LNCaP clone FGC (cell line): Measurements from ENCODE around the gene SUSD6.

Experiments used
- DNase-seq: peaks from one replicate; pipeline ENCODE4 v3.0.0-alpha.2; 2011; ENCODE audit warnings: low read depth
- H3K4me3 ChIP-seq: 2 replicates; pipeline ENCODE4 v1.5.1; 2011; ENCODE audit warnings: mild to moderate bottlenecking, low read depth, low read length, control low read depth
- TF ChIP-seq, protein P1 (sequence below): IDR thresholded peaks from 2 replicates; pipeline ENCODE4 v1.5.1; 2012; ENCODE audit warnings: mild to moderate bottlenecking; ENCODE audit not compliant: control insufficient read depth, insufficient read depth; ENCODE audit errors: extremely low read depth

Gene SUSD6, protein sequence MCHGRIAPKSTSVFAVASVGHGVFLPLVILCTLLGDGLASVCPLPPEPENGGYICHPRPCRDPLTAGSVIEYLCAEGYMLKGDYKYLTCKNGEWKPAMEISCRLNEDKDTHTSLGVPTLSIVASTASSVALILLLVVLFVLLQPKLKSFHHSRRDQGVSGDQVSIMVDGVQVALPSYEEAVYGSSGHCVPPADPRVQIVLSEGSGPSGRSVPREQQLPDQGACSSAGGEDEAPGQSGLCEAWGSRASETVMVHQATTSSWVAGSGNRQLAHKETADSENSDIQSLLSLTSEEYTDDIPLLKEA

DNA sequence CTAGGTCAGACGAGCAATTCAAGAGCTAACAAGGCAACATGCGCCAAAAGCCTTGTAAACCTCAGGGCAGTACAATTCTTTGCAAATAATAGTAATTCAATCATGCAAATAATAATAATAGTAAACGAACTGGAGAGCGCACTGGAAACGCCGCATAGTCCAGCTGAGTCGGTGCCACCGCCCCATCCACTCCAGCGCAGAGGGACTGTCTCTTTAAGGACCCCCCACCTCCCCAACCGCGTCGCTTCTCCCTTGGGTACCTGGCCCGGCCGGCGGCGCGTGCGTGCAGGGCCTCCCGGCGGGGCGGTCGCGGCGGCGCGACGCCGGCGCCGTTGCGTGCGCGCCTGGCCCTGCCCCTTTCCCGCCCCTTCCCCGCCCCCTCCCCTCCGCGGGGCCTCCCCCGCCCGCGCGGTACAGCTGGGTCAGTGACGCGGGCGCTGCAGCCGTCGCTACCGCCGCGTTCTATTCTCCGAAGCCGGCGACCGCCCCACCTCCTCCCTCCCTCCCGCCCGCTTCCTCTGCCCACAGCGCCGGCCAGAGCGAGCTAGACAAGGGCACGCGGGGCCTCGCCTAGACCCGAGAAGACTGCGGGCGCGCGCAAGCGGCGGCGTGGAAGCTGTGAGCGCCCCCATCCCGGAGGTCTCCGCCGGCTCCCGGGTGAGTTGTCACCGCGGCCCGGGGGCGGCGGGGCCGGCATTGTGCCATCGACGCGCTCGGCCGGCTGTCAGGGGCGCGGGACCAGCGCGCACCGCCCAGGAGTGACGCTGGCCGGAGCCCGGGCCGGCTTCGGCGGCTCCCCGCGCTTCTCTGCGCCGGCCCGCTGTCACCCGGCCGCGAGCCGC, at the start of gene SUSD6:
TSS of gene SUSD6 (plus strand) at position 425 of the 842 bp plus-strand sequence. CDS start 46,997 bp downstream, outside the sequence.
- peak within 1 kb of the TSS; percentile 80 for H3K4me3 ChIP-seq
- TF ChIP-seq, protein P1, sequence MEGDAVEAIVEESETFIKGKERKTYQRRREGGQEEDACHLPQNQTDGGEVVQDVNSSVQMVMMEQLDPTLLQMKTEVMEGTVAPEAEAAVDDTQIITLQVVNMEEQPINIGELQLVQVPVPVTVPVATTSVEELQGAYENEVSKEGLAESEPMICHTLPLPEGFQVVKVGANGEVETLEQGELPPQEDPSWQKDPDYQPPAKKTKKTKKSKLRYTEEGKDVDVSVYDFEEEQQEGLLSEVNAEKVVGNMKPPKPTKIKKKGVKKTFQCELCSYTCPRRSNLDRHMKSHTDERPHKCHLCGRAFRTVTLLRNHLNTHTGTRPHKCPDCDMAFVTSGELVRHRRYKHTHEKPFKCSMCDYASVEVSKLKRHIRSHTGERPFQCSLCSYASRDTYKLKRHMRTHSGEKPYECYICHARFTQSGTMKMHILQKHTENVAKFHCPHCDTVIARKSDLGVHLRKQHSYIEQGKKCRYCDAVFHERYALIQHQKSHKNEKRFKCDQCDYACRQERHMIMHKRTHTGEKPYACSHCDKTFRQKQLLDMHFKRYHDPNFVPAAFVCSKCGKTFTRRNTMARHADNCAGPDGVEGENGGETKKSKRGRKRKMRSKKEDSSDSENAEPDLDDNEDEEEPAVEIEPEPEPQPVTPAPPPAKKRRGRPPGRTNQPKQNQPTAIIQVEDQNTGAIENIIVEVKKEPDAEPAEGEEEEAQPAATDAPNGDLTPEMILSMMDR, result no peak
- peak; percentile 65 for DNase-seq

DNA sequence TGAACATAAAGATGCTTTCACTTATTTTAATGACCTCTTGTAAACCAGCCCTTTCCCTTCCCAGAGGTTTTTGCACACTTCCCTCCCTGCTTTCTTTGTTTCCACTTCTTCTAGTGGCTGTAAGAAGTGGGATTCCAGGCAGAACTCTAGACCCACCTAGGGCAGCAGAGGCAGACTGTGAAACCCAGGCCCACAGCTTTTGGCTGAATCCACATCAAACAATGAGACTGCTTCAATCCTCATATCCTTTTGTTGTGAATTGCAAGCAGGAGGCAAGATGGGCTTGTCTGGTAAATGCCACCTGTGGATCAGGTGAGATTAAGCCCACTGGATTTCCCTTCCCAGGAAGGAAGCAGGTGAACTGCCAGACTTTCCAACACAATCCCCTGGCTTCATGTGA, 49.5 kb upstream of the SUSD6 start:
- no peak overlapping the region for H3K4me3 ChIP-seq
- no peak for DNase-seq
- TF ChIP-seq, protein P1, result no peak

DNA sequence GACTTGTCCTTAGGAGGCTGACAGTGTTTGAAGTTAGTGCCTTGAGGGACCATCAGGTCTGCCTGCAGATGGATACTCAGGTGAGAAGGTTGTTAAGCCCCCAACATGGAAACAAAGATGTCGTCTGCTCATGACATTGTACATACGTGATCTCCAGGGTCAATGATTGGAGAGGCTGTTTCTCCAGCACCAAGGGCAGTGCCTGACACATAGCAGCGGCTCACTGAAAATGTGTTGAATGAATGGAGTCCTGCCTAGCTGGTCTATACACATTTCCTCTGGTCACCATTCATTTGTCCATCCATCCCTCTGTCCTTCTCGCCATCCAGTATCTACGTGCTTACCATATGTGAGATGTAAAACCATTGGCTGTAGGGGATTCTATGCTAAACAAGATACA, 43.8 kb upstream of the SUSD6 start:
- TF ChIP-seq, protein P1, result no peak
- no peak for DNase-seq
- H3K4me3 ChIP-seq, result no peak overlapping the region

DNA sequence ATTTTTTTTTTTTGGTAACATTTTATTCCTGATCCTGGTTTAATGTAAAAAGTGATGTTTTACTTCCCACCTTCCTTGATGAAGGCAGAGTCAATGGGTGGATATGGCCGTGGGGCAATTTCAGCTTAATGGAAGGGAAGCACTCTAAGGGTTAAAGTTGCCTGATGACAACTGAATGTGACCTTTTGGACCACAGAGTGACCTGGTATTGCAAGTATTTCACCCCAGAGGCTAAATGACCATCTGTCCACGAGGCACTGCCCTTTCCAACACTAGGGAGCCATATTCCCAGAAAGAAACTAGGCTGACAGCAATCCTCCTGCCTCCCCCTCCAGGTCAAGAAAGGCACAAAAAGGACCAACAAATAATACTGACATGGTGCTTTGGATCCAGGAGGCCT, 41.5 kb upstream of the SUSD6 start:
- TF ChIP-seq, protein P1, result no peak
- DNase-seq, result no peak
- no peak overlapping the region for H3K4me3 ChIP-seq

DNA sequence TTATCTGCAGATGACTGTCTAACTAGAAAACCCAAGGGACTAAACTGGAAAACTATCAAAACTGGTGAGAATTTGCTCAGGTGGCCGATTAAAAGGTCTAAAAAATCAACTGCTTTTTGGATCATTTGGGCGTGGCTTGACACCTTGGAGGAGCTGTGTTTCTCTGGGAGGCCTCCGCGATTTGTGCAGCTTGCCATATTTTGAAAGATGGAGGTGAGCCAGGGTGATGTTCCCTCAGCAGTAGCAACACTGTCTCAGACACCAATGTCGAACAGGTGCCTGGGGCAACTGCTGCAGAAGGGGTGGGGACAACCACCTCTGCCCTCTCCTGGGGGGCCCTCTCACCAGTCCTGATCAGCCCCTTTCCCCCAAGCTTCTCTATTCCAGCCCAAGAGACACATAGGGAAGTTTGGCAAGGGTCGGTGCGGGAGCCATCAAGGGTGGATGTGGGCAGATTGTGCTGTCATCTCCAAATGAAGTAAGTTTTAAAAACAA, 40.5 kb upstream of the SUSD6 start:
- TF ChIP-seq, protein P1, result no peak
- DNase-seq, result no peak
- H3K4me3 ChIP-seq, result no peak overlapping the region

DNA sequence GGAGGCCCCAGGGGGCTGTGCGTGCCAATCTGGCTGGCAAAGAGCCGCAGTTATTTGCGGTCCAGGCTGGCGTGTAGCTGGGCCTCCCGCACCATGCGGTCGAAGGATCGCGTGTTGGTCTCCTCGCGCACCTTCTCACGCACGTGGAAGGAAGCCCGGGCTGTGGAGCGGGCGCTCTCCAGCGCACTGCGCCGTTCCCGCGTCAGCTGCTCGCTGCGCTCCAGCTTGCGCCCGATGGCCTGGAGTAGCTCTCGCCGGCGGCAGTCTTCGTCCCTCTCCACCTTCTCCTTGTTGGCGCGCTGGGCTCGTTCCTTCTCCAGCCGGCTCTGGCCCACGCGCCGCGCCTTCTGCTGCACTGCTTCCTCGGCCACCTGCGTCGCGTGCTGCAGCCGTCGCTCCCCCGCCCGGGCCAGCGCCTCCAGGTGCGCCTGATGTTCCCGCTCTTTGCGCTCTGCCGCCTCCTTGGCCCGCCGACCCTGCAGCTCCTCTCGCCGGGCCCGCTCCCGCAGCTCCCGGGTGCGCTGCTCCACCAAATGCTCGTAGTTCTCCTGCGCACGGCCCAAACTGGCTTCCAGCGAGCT, 39.9 kb upstream of the SUSD6 start:
- DNase-seq, result no peak
- TF ChIP-seq, protein P1, result no peak
- H3K4me3 ChIP-seq, result peak overlapping the region; percentile 21; the same call in 1 of the 2 replicates
